ENCODE measurements around the gene TMCO2.

GRCh38 chr1:40199126-40199525, 48.6 kb upstream of the TMCO2 start:
- TF ChIP-seq ZNF274 (IDR thresholded peaks at IDR 0.05; ENCODE audit: low read depth, low read length): no peak
- TF ChIP-seq YY1 (IDR thresholded peaks at IDR 0.05; ENCODE audit: insufficient read depth, insufficient read length): no peak
- TF ChIP-seq SUZ12 (IDR thresholded peaks at IDR 0.05; ENCODE audit: extremely low read depth, insufficient read depth, insufficient read length): no peak

Measured in NT2/D1 (cell line).